NCI-H2081 (cell line): ENCODE data around the gene CDCP1.

Source experiments
- DNase-seq, 2 experiments: peaks; one replicate each; lab custom pipeline; 2025; lab: John Stamatoyannopoulos, UW

The CDCP1 gene

GRCh38 chr3:45113625-45114050 is 32.5 kb downstream of the CDCP1 start:
- no peak for DNase-seq

- DNase-seq = no peak
Observed at GRCh38 chr3:45112939-45113338, 33.2 kb downstream of the CDCP1 start.

- no peak for DNase-seq
Observed at GRCh38 chr3:45110509-45110833, 35.7 kb downstream of the CDCP1 start.

GRCh38 chr3:45109771-45110508 is 36.2 kb downstream of the CDCP1 start:
- no peak for DNase-seq

GRCh38 chr3:45106874-45107273 is 39.3 kb downstream of the CDCP1 start:
- DNase-seq = no peak

- no peak for DNase-seq
Observed at GRCh38 chr3:45105855-45106671, 40.1 kb downstream of the CDCP1 start.

GRCh38 chr3:45104715-45105711 is 41.2 kb downstream of the CDCP1 start:
- DNase-seq = no peak

GRCh38 chr3:45103753-45104714 is 42.1 kb downstream of the CDCP1 start:
- DNase-seq = no peak

- no peak for DNase-seq
Observed at GRCh38 chr3:45103334-45103733, 42.8 kb downstream of the CDCP1 start.

GRCh38 chr3:45100981-45101407 is 45.2 kb downstream of the CDCP1 start:
- no peak for DNase-seq

GRCh38 chr3:45098310-45098709 is 47.9 kb downstream of the CDCP1 start:
- DNase-seq = no peak

GRCh38 chr3:45097296-45097883 is 48.8 kb downstream of the CDCP1 start:
- no peak for DNase-seq

GRCh38 chr3:45095916-45096526 is 50.2 kb downstream of the CDCP1 start:
- no peak for DNase-seq

GRCh38 chr3:45093176-45093575 is 53.0 kb downstream of the CDCP1 start:
- no peak for DNase-seq

- DNase-seq = no peak
Observed at GRCh38 chr3:45092132-45093031, 53.8 kb downstream of the CDCP1 start.

GRCh38 chr3:45090855-45091254 is 55.3 kb downstream of the CDCP1 start:
- no peak for DNase-seq

GRCh38 chr3:45088543-45089358 is 57.4 kb downstream of the CDCP1 start:
- DNase-seq = peak in 1 of 2 experiments; percentile 10

GRCh38 chr3:45087155-45087554 is 59.0 kb downstream of the CDCP1 start:
- DNase-seq = no peak
